ENCODE results near the gene SIVA1.

Gene SIVA1

DNA sequence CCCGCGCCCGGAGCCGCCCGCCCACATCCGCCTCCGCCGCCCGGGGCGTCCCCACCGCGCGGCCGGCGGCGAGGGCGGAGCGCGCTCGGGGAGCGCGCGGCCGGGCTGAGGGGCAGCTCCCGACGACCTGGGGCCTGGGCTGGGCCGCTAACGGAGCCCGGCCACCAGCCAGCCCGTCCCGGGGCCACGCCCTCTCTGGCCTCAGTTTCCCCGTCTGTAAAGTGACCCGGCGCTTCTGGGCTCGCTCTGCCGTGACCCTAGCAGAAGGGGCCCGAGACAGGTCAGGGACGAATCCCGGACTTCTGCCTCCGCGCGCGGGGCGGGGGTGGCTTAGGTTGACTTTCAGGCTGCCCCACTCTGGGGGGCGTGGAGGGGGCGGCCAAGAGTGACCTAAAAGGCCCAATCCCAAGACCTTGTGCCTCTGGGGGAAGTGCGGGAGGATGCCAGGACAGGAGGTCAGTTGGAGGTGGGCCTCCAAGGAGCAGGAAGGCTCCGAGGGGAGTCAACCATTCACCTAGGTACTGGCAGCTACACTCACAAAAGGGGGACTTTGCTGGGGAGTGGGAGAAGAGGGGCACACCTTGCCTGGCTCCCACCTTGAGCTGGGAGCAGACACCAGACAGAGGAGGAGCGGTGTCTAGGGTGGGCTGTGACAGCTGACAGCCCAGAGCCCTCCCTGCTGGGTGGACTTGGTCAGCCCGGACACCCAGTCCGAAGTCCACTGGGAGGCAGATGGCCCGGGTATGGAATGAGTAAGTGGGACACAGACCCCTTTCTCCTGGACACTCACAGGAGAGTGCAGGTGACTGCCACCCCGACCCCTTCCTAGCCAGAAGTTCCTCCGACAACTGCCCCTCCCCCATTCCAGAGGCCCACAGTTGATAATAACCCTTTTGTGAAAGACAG, 43.1 kb downstream of the SIVA1 start:
- DNase-seq (ENCODE audit: low read depth in 3 of 3, low spot score in 1 of 3) = peak in 2 of 3 donors; percentile 22 to 57

DNA sequence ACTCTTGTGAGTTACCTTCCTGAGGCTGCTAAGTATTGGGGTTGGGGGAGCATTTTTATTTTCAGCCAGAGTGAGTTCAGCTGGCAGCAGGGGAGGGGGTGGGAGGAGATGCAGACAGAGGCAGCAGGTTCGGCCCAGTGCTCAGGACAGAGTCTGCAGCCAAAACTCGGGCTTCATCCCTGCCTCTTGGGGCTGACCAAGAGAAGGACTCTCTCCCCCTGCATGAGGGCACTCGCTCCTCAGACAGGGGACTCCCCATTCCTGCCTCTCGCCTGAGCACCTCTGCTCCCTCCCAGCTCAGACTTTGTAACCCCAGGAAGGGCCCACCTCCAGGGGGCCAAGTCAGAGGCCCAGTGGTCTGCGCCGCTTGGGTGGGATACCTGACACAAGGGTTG, 43.7 kb downstream of the SIVA1 start:
- no peak for DNase-seq (ENCODE audit: low read depth in 3 of 3, low spot score in 1 of 3)

DNA sequence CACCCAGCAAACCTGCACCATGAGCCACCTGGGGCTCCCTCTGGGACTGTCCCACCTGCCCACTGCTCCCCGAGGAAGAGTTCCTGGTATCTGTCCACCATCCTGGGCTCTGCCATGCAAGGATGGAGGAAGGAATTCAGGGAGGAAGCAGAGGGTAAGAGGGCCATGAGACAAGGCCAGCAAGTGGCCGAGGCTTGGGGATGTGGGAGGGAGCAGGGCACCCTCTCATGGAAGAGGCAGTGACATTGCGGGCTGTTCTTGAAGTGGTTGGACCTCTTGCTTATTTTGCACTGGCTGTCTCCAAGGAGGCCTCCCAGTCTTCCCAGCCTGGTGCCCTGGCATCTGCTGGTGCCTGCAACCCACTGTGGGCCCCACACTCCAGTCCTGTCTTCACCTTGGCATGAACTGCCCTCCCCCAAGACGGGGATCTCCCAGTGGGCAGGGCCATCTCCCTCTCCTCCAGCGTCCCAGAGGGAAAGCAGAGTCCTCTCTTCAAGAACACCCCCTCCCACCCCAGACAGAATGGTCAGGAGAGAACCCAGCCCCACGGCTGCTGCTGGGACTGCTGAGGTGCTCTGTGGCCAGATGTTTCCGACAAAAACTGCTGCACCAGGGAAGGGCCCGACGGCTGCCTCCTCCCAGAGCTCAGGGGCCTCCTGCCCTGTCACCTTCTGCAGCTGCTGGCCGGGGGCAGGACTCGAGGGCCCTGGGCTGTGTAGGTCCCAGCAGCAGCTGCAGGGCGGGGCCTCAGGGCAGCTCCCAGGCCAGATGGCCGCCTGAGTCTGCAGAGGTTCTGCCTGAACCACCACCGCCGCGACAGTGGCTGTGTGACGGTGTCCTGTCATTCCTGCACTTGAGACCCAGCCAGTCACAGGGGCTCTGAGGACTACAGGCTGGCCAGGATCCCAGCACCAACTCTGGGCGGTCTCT, 44.4 kb downstream of the SIVA1 start:
- DNase-seq (ENCODE audit: low read depth in 3 of 3, low spot score in 1 of 3) = no peak

DNA sequence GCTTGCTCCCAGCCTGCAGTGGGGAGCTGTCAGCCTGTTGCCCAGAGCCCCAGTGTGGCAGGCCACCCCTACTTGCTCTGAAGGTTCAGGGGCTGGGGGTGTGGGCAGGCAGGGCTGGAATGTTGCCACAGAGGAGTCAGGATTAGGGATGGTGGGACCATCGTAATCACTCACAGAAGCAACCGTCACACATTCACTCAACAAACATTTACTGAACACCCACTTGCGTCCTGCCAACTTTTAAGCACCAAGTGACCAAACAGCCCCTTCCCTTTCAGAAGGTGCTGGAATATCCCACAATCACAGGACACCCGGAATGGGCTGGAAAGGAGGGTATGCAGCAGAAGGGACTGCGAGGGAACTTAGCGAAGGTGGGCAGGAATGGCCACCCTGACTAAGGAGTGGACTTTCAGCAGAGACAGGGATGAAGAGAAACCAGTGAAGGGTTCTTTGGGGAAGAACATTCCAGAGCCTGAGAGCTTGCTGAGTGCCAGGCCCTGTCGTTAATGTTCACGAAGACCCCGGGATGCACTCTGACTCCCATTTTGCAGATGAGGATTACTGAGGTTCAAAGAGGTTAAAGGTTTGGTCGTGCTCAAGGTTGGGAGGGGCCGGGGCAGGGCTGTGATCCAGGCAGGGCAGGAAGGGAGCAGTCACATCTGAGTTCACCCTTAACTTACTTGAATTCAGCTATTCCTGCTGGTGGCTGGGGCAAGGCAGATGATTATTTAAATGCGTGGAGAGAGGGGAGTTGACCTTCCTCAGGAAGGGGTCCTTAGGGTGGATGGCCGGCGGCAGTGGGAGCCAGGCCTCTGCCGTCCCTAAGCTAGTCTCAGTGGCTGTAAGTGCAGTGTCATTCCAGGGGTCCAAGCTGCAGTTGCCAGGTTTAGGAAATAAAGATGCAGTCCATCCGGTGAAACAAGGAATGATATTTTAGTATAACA, 45.6 kb downstream of the SIVA1 start:
- DNase-seq (ENCODE audit: low read depth in 3 of 3, low spot score in 1 of 3) = no peak

DNA sequence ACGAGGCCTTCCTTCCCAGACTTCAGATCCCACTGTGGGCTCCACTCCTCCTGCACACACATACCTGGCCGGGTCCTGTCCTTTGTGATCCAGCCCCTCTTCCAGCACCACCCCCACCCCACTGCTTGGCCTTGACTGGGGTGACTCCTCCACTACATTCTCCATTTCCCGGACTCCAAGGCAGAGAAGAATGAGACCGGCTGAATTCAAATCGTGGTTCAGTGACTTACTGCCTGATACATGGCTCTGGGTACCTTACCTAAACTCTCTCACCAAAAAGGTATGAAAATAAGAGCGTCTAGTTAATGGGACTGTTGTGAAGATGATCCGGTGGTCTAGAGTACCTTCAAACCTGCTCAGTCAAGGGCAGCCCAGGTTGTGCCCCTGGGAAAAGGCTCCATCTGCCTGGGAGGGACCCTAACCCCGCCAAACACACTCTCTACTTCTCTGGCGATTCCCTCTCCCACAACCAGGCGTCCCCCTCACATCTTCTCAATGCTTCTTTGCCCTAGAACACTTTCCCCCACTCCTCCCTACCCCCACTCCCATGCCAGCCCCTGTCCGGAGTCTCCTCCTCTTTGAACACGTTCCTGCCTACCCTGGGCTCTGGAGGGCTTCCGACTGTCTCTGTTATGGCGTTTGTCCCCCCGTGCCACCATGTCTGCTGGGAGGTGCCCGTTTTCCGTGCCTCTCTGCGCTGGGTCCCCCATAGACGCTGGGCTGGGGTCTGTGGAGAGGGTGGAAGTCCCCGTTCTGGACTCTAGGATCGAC, 46.5 kb downstream of the SIVA1 start:
- no peak for DNase-seq (ENCODE audit: low read depth in 3 of 3, low spot score in 1 of 3)

DNA sequence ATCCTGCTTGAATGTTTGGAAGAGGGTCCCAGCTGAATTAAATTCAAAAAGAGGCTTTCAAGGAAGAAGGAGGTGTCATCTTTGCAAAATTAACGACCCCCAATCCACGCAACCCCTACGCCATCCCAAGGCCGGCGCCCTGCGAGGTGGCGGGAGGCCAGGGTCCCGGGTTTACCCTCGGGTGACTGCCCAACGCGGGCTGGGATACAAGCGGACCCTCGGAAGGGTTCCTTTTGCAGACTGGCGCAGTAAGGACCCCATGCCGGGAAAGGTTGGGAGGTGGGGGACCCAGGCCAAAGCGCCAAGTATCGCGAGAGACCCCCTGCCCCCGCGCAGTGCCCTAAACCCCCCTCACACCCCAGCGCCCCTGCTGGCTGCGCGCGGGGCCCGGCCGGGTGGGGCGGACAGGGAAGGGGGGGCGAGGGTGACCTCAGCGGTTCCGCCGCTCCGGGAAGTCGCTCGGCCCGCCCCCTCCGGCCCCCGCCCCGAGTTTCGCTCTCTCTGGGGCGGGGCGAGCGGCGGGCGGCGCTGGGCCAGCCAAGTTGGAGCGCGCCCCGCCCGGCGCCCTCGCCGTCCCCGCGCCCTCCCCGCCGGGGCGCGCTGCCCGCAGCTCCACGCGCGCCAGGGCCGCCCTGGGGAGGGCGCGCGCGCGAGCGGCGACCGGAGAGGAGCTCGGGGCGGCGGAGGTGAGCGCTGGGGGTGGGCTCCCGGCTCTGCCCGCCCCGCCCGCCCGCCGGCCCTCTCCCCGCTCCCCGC, 47.2 kb downstream of the SIVA1 start:
- peak; percentile 53 to 72 (median 71) for DNase-seq (ENCODE audit: low read depth in 3 of 3, low spot score in 1 of 3)

DNA sequence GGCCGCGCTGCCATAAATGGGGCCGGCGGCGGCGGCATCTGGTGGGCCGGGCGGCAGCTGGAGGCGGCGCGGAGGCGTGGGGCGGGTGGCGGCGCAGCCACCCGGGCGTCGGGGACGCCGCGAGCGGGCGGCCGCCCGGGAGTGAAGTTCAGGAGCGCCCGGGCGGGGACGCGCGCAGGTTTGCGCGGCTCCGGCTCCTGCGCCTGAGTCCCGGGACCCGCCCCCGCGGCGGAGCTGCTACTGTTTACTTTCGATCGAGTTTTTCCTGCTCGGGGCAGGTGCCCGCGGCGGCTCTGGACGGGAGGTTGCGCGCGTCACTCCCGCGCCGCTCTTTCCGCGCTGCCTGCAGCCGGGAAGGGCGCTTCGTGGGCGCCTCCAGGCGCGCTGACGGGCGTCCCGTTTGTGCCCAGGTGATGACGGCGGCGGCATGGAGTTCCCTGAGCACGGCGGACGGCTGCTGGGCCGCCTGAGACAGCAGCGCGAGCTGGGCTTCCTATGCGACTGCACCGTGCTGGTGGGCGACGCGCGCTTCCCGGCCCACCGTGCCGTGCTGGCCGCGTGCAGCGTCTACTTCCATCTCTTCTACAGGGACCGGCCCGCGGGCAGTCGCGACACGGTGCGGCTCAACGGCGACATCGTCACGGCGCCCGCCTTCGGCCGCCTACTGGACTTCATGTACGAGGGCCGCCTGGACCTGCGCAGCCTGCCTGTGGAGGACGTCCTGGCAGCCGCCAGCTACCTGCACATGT, 48.0 kb downstream of the SIVA1 start, which contains the start of gene ZBTB42:
ZBTB42 (plus strand) TSS at position 331 of the 749 bp plus-strand sequence; CDS start at position 428, 97 bp downstream.
- DNase-seq (ENCODE audit: low read depth in 3 of 3, low spot score in 1 of 3) = peak; percentile 35 to 49 (median 47)

DNA sequence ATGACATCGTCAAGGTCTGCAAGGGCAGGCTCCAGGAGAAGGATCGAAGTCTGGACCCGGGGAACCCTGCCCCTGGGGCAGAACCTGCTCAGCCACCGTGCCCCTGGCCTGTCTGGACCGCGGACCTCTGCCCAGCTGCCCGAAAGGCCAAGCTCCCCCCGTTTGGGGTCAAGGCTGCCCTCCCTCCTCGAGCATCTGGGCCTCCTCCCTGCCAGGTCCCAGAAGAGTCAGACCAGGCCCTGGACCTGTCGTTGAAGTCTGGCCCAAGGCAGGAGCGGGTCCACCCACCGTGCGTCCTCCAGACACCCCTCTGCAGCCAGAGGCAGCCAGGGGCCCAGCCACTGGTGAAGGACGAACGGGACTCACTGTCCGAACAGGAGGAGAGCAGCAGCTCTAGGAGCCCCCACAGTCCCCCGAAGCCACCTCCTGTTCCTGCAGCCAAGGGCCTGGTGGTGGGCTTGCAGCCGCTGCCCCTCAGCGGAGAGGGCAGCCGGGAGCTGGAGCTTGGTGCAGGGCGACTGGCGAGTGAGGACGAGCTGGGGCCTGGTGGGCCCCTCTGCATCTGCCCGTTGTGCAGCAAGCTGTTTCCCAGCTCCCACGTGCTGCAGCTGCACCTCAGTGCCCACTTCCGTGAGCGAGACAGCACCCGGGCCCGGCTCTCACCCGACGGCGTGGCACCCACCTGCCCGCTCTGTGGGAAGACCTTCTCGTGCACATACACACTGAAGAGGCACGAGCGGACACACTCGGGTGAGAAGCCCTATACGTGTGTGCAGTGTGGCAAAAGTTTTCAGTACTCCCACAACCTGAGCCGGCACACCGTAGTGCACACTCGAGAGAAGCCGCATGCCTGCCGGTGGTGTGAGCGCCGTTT, 48.8 kb downstream of the SIVA1 start:
- DNase-seq (ENCODE audit: low read depth in 3 of 3, low spot score in 1 of 3) = no peak

DNA sequence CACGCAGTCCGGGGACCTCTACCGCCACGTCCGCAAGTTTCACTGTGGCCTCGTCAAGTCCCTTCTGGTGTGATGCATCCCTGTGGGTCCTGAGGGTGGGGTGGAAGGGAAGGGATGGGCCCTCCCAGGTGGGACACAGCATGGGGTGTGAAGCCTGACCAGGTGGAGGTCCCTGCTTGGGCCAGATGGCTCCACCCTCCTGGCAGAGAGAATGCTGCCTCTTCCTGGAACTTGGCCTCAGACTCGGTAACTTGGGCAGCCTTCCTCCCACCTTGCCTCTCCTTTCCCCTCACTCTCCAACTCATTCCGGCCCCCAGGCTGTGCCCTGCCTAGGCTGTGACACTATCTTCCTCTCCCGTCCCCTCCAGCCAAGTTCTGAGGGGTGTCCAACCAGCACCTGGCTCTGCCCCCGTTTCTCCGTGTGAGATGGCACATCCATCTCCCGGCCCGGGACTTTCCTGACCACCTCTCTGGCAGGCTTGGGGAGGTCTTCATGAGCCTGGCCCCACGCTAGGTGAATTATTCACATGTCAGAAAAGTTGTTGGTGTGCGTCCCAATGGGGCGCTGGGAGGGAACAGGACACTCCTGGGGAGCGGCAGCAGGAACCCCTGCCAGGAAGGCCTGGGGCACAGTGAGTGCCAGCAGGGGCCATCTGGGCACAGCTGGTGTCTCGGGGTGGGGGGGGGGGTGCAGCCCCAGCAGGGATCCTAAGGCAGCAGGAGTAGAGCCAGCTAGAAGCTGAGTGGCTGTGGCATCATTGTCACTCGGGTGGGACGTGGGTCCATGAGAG, 49.6 kb downstream of the SIVA1 start:
- no peak for DNase-seq (ENCODE audit: low read depth in 3 of 3, low spot score in 1 of 3)

DNA sequence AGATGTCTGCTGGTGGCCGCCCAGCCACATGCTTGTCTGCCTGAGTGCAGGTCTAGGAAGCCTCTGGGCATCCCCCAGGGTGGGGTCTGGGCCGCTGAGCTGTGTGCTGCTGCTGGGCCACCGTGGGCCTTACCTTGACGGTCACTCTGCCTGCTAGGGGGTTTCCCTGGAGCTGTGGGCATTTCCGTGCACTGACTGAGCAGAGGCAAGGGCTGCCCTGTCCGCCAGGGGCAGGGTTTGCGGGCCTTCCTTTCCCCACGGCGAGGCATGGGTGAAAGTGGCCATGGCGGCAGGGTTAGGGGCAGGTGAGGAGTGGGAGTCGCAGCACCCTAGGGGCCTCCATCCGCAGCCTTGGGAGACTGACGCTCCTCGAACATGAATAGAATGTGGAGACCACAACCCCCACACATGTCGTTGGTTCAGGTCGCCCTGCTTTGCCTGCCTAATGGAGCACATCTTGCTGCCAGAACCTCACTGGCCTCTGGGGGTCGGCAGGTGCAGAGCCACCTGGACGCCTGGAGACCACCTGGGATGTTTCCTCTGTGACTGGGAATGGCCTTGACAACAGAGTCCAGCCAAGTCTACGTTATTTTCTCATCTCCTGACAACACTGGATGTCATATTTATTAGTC, 50.4 kb downstream of the SIVA1 start:
- DNase-seq (ENCODE audit: low read depth in 3 of 3, low spot score in 1 of 3) = no peak

DNA sequence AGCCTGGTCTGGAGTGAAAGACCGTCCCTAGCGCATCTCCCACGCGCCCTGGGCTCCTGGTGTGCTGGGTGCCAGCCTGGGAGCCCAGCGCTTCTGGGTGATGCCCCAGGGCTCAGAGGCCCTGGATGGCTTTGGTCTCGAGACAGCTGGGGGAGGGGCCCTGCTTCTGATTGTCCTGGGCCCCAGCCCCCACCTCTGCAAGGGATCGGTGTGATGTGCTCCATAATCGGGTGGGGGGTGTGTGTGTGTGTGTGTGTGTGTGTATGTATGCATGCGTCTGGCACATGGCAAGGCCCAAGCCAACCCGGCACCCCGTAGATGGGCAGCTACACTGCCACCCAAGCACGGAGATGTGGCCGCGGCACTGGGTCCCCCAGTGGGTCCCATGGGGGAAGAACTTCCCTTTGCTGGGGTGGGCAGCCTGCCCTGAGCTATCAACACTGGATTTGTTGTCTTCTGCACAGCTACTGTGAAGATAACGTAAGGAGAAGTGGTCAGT, 51.0 kb downstream of the SIVA1 start:
- no peak for DNase-seq (ENCODE audit: low read depth in 3 of 3, low spot score in 1 of 3)

DNA sequence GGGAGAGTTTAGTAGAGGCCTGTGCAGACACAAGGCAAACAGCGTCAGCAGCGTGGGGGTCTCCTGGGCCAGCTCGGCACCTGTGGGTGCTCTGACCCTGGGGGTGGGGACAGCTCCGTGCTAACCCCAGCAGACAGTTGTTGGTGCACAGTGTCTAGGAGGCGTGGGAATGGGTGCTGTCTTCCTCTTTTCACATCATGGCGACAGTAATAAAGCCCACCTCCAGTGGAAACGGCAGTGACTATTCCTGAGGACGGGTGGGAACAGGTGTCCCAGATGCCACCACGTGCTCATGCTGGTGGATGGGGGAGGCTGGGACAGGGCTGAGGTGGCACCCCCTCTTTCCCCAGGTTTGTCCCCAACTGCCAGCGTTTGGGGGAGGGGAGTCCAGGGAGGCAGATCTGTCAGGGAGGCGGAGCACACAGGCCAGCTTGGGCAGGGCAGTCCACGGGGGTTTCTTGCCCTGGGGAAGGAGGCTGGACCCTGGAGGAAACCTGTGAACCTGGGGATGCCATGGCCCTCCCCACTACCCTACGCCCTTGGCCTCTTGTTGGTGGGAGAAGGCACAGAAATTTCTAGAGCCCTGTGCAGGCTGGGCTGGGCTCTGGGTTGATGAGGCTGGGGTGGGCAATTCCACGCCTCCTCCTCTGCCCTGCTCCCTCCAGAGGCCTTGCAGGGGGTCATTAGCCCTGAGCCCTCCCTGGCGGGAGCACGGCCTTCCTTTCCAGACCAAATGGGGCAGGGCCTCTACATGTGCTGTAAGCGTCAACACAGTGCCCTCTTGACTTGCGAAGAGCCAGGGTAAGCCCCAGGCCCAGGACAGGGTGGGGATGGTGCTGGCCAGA, 51.8 kb downstream of the SIVA1 start:
- DNase-seq (ENCODE audit: low read depth in 3 of 3, low spot score in 1 of 3) = no peak

DNA sequence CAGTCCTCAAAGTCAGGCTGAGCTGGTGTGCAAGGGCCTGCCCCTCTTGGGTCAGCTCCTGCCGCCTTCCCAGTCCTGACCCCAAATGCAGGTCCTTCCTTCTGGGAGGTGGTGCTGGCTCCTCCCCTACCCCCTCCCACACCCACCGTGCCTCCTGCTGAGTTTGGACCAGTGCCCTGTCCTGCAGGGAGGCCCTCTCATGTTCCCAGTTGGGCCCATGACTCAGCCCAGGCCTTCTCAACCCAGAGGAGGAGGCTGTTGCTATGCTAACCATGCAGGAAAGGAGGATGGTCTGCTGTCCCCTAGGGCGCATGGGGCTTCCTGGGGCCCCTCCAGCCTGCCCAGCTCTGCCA, 52.4 kb downstream of the SIVA1 start:
- no peak for DNase-seq (ENCODE audit: low read depth in 3 of 3, low spot score in 1 of 3)

DNA sequence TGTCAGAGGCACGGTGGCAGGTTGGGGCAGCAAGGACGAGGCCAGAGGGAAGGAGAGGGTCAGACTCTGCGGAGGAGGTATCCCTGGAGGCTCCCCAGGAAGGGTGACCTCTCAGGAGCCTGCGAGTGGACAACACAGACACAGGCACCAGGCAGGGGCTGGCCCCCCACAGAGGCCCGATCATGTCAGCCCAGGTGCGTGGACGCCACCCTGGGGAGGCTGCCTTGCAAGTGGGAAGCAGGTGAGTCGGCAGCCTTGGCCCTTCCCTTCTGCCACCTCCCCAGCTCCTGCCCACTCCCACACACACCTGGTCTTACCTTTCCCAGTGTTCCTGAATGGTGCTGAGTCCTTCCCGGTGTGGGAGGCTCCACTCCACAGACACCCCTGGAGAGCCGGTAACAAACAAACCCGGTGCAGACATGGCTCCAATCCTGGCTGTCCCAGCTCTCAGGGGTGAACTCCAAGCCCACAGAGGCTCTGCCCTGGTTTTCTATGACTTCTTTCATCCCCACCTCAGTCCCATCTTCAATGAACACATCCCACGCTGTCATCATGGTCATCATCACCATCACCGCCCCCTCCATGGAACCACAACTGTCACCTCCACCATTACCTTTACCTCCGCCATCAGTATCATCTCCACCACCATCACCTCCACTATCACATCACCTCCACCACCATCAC, 53.1 kb downstream of the SIVA1 start:
- no peak for DNase-seq (ENCODE audit: low read depth in 3 of 3, low spot score in 1 of 3)
